Liver (tissue), 3 donors: ENCODE measurements around the gene LRIF1.

Source experiments
- ATF3 ChIP-seq: IDR thresholded peaks from 2 replicates; pipeline ENCODE4 v1.6.1; 2016; ENCODE audit warnings: antibody characterized with exemption
- CTCF ChIP-seq: fragments of 150-350 bp; IDR thresholded peaks from 2 replicates; pipeline ENCODE4 v1.5.1; 2017; ENCODE audit warnings: improper control_type of control experiment, low read depth, low read length; ENCODE audit not compliant: missing input control
- REST ChIP-seq: IDR thresholded peaks from 2 replicates; pipeline ENCODE4 v1.6.1; 2016; ENCODE audit warnings: antibody characterized with exemption, mild to moderate bottlenecking
- TF ChIP-seq, protein P1 (sequence below): IDR thresholded peaks from 2 replicates; pipeline ENCODE4 v1.6.1; 2016; ENCODE audit warnings: antibody characterized with exemption
- donor health status: healthy.
- donor health status: healthy.

DNA sequence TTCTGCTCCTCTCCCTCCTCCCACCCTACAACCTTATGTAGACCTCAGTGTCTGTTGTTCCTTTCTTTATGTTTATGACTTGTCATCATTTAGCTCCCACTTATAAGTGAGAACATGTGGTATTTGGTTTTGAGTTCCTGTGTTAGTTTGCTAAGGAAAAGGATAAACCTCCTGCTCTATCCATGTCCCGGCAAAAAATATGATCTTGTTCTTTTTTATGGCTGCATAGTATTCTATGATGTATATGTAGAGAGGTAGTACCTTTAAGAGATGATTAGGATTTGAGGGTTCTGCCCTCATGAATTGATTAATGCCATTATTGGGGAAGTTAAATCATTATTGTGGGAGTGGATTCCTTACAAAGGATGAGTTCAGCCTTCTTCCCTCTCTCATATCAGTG lies 41.8 kb downstream of the LRIF1 start:
- TF ChIP-seq CTCF (no peak), REST (no peak), ATF3 (no peak)
- TF ChIP-seq, protein P1, sequence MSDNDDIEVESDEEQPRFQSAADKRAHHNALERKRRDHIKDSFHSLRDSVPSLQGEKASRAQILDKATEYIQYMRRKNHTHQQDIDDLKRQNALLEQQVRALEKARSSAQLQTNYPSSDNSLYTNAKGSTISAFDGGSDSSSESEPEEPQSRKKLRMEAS: no peak
